Endometrial microvascular endothelial cells (primary cell): ENCODE results near the gene S100A8. TPM values are rescaled to one million over a fixed set of nuclear protein-coding genes. Genes with fewer than 3 reads are reported as not detected.
"Not testable (repeated sequence)": the region's sequence is repeated elsewhere in the genome, so short reads cannot be mapped to it uniquely, and the experiment has no call there.

Experiments
- in situ Hi-C: cut with HindIII; loops from 2 replicates; pipeline ENCODE4 v1.10.0; 2017; ENCODE audit warnings: low sequenced_read_pairs, low pct_unique_long_range_greater_than_20kb; ENCODE audit errors: inconsistent ontology term
- total RNA-seq: library from RNA; depleted of rRNA; stranded (reverse); fragments of >200 nt; gene quantifications from one replicate; pipeline ENCODE4 v1.2.3, GENCODE V29; 2015; ENCODE audit errors: inconsistent ontology term

The S100A8 gene
- total RNA-seq, 1 donor from 2014 or later = not detected

DNA sequence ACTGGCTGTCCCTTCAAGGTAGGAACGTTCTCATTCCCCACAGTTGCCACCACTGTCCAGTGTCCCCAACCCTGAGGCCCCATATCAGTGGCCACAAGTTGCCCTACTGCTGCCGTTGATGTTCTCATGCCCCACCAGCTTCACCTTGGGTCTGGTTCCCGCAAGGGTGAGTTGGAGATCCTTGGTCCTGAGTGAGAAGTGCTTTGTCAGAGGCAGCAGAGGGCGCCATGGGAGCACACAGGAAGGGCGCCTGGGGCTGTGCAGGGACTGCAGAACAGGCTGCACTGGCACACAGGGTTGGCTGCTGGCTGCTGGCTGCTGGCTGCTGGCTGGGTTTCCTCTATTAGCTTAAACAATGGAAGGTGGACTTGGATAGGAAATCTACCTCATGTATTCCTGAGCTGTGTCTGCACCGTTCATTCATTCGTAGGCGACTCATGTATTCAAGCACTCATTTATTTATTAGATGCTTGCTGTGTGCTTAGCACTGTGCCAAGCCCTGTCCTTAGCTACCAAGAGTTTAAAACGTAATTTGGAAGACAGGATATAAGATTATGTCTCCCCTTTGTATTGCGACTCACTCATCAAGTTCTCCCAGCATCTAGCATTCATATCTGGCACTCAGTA, 35.3 kb downstream of the S100A8 start:
- in situ Hi-C loops = loop anchor here (25.0 kb wide), 1 partner anchor 132 kb away; no protein-coding TSS in a partner anchor

DNA sequence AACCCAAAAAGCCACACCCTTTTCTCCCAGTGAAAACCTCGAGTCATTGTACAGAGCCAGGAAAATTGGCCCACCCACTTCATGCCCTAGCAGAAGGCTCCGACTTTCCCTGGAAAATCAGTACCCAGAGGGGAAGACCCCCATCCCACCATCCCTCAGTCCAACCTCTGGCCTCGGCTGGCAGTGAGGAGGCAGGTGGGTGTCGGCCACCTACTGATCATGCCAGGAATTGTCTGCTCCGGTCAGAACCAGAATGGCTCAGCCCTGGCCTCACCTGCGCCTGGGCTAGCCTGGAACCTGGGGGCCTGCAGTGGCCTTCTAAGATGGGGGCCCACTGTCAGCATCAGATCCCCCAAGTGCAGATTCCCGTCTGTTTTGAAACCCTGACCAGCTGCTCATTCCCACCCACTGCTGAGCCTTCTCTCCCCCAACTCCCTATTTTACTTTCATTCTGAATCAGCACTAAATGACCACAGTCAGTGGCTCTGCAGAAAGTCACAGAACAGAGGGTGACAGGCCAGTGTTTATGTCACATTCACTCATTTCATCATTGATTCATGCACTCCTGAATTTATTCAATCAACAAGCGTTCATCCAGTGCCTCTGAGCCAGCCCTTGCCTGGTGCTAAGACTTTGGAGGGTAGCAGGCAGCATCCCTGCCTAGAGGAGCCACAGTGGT, 36.2 kb downstream of the S100A8 start:
- in situ Hi-C loops = loop anchor here (25.0 kb wide), 1 partner anchor 133 kb away; no protein-coding TSS in a partner anchor

DNA sequence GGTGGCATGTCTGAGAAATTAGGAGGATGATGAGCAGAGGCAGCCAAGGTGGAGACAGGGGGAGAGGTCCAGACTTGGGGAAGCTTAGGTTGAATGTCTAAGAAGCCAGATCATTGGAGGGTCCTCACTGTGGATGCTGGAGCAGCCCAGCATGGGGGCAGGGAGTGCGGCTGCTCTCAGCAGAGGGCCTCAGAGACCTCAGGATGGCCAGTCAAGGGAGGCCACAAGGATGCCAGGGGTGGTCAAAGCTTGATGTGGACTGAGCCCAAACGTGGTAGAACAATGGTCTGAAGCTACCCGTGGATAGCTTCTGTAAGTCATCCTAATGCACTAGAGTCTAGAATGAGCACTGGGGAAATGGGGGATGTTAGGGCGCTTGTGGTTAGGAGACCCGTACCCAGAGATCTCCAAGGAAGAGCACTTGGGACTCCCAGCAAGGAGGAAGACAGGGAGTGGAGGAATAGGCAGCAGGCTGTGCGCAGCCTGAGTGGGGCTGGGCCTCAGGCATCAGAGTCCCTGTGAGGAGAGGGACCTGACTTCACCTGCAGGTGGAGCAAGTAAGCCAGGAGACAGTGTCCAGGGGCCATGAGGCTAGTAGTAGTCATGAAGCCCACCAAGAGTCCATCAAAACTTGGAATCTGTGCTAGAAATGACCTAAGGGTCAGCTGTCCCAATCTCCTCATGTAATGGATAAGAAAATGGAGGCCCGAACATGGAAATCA, 37.5 kb downstream of the S100A8 start:
- in situ Hi-C loops = loop anchor here (25.0 kb wide), 1 partner anchor 134 kb away; no protein-coding TSS in a partner anchor

DNA sequence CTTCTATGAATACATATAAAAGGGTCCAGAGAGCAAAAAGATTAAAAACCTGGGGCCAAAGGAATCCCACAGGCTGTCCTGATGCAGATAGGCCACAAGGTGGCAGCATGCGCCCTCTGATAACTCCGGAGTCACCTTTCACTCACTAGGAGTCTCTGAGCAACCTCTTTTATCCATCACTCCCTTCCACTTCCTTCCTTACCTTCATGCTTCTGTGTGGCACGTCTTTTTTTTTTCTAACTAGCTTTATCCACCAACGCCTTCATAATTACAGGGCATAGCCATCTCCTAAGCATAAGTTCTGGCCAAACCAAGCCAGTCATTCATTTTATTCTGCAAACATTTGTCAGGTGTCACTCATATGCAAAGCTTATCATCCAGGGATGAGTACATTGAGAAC, 38.4 kb downstream of the S100A8 start:
- in situ Hi-C loops = loop anchor here (25.0 kb wide), 1 partner anchor 135 kb away; no protein-coding TSS in a partner anchor

DNA sequence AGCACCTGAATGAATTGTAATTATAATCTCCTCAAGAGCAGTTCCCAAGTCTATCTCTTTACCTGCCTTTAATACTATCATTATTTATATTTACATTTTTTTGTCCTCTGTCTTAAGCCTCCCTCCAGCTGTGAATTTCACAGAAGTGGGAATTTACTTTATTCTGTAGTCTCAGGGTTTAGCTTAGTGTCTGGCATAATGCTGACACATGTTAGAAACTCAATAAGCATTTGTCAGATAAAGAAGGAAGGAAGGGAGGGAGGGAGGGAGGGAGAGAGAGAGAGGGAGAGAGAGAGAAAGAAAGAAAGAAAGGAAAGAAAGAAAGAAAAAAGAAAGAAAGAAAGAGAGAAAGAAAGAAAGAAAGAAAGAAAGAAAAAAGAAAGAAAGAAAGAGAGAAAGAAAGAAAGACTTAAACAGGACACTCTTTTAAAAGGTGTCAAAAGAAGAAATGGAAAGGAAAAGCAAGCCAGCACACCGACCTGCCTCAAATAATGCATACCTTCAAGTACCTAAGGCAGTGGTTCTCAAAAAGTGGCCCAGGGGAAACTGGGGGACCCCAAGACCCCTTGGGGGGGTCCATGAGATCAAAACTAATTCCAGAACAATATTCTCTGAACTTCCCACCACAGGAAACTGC, 40.4 kb downstream of the S100A8 start:
- in situ Hi-C loops = loop anchor here (25.0 kb wide), 1 partner anchor 137 kb away; no protein-coding TSS in a partner anchor

DNA sequence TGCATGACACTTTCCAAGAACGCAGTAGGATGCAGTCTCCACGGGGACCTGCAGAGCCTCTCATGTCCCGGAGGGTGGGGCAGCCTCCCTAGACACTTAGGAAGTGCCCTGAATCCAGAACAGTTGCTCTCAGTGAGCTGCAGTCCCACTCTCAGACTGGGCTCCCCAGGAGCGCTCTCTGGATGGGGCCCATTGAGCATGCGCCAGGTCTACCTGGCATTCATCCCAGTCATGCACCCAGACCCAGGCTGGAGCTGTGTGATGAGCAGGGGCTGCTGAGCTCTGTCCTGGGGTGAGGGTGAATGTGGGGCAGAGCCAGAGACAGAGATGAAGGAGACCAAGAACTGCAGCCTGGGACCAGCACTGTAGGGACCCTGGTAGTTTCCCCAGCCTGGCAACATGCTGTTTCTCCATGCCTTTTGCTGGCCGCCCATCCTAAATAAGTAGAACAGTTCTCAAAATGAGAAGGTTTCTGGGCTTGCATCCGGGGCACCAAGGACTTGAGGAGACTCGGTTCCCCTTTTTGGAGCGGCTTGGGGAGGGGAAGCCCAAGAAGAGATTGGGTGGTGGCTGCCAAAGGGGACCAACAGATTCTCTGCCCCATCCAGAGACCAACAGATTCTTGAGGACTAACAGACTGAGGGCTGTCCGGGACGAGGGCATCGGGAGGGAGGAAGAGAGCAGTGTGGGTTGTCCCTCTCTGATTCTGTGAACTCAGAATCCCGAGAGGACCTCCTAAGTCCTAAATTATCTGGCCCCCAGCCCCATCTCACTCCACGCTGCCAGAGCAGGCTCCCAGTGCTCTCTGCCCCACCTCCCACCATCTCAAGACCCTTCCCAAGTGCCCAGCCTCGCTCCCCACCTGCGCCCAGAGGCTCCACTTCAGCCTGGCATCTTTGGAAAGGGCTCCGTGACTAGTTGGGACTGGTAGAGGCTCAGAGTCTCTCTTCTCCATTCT, 41.2 kb downstream of the S100A8 start:
- in situ Hi-C loops = loop anchor here (25.0 kb wide), 1 partner anchor 138 kb away; no protein-coding TSS in a partner anchor

DNA sequence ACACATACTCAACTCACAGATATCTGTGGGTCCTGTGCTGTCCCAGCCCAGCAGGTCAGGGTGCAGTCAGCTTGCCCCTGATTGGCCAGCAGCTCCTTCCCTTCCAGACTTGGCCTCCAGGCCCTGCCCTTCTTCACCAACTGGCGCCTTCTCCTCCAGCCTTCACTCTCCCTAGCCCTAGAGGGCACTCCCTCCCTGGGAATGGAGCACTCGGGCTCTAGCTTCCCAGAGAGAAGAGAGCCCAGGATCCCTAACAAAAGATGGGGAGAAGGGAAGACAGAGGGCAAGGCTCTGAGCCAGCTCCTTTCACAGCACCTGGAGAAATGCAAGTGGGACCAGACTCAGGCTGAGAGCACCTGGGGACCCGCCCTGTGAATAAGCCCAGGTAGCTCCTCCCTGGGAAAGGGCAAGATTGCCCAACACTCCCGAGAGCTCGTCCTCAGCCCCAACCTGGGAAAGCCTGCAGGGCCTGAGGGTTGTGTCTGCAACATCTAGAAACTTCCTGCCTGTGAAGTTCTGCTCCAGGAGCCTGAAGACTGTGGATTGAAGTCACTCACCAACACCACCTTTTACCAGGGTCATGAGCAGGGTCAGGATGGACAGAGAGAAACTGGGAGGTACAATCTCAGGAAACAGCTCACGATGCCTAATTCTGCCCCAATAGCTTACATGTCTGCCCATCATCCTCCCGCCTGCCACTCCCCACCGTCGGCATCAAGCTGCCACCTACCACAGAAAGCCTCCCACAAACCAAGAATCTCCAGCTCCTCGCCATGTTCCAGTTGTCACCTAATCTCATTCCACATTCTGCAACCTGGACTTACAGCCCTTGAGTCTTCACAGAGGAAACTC, 42.1 kb downstream of the S100A8 start, which contains the start of gene PGLYRP4:
TSS of gene PGLYRP4 (minus strand) at position 331 of the 852 bp plus-strand sequence. CDS start 909 bp downstream, outside the sequence.
- in situ Hi-C loops = no loop called here

DNA sequence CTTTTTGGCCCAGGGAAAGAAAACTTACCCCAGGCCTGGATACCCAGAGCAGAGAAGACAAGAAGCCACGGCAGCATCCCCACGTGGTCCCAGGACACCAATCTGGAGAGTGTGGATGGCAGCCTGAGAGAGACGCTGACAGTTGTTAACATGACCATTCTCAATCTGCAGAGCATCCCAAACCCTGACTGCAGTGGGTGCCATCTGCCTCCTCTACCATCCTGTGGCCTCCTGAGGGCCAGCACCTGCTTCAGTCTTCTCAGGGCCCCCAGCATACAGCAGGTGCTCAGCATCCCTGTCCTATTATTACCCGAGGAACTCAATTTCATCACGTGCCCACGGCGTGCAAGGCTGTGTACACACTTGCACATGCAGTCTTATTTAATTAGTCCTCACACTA, 43.0 kb downstream of the S100A8 start:
- in situ Hi-C loops = no loop called here

DNA sequence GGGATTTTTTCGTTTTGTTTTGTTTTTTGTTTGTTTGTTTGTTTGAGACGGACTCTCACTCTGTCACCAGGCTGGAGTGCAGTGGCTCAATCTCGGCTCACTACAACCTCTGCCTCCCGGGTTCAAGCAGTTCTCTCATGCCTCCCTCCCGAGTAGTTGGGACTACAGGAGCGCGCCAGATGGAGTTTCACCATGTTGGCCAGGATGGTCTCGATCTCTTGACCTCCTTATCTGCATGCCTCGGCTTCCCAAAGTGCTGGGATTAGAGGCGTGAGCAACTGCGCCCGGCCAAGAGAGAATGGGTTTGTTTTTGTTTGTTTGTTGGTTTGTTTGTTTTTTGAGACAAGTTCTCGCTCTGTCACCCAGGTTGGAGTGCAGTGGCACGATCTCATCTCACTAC, 43.8 kb downstream of the S100A8 start:
- in situ Hi-C loops = not testable (repeated sequence)

DNA sequence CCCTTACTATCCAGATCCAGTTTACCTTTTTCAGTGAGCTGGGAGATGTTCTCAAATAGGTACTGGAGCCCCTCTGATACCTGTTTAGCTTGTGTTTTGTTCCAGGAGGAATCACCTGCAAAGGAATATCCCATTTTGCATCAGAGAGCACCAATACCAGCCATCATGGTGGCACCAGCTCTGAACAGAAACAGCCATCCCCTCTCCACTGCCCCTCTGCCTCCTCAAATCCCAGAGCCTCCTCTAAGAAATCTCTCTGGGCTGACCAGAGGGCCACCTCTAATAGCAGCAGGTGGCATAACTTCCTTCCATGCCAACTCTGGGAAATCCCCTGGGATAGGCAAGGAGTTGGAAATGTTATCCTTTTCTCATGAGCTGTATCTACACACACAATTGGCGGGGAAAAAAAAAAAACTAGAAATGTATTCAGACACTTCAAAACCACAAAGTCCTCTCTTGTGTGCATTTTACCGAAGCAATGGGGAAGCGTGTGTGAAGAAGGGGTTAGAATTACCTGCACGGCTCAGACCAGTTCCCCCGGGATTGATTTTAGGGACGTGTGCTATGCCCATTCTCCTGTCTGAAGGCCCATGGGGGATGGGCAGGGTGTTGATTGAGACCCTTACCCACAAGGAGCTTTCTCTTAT, 44.7 kb downstream of the S100A8 start:
- in situ Hi-C loops = no loop called here

DNA sequence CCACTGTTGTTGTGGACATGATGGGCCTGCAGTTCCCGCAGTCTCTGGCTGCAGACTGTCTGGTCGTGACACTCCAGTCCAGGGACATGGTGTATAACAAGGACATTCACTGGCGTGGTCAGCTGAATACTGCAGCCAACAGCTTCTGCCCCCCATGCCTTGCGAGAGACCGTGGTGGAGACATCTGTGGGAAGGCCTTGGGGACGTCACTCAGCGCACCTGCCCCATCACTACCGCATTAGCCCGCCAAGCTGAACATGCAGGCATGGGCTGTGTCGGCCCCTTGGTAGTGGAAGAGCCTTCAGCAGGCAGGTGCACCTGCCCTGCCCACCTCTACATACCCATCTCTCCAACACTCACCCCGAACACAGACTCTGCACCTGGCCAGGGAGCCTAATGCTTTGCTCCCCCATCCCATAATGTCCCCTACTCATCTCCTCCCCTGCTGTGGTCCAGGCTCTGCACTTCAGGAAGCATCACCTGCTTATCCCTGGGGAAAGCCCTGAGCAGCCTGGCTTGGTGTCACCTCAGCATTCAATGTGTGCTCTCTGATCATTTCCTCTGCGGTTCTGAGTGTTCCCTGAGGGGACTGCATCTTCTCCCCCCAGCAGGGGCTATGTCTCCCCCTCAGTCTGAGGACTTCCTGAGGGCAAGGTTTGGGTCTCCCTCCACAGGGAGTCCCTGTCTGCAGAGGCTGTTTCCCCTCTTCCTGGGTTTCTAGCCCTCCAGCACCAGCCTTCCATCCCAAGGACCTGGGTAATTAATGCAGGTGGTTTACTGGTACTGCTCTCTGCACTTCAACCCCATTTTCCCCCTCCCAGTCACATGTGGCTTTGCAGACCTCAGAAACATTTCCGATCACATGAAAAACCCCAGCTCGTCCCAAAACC, 45.4 kb downstream of the S100A8 start:
- in situ Hi-C loops = no loop called here

DNA sequence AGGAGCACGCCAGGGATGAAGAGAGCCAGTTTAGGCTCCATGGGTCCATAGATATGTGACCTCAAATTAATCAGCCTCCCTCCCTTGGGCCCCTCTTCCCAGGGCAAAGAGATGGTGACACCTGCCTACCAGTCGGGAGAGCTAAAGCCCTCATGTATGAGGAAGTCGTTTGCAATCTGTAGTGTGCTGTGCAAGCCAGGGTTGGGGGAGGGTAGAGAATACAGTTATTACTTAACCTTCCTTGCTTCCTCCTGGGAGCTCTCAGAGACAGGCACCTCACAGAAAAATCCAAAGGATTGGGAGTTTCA, 46.2 kb downstream of the S100A8 start:
- in situ Hi-C loops = no loop called here

DNA sequence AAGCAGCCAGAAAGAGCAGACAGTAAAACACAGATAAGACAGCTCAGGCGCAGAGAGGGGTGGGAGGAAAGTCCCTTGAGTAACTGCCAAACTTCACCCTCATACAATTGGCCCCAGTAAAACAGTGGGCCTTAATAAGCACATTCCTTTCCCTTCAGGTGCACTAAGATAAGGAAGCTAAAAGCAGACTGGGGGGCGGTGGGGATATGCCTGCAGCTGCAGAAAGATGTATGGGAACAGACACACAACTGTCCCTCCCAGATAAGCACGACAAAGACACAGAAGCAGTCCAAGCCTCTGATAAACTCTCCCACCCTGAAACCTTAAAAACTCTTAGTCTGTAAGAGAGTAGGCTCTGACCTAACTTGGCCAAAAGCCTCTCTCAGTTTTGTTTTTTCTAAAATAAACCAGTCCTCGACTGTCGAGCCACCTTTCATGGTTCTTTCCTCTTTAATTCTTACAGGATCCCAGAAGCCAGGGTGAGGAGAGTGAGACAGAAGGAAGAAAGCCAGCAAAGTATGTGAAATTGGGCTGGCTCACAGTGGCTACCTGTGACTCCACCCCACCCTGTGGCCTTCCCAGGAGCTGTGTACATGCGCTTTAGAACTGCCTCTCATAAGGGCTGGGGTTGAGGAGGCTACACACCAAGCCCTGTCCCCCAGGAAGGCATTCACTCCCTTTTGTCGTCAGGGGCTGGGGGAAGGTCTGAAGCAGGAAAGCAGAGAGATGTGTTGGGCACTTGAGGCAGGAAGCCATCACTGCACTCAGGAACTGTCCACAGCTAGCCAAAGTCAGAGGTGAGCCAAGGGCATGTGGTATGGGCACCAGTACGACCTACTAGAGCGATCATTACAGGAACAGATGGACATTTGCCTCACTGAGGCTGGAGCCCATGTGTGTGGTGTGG, 46.8 kb downstream of the S100A8 start:
- in situ Hi-C loops = no loop called here

DNA sequence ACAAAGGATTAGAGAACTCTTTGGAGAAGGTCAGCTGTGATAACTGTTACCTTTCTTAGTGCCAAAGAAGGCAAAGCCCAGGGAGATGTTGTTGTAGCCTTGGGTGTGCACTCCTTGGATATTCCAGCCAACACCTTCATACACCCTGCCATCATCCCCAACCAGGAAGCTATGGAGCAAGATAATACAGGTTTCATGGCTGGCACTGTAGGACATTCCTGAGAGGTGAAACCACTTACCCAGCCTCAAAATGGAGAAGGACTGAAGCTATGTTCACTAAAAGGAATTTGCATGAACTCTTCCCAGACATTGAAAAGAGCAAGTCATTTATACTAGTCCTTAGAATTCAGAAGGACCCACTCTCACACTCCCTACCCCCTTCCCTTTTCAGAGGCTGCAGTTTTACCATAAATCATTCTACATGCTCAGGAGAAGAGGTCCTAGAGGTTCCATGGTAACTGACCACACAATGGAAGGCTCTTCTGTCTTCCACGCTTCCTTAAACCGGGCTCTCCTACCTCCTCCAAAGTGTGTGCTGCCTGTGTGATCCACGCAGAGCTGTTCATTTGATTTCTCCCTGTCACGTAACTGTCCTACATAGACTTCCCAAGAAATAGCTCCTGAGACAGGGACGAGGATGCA, 47.7 kb downstream of the S100A8 start:
- in situ Hi-C loops = no loop called here

DNA sequence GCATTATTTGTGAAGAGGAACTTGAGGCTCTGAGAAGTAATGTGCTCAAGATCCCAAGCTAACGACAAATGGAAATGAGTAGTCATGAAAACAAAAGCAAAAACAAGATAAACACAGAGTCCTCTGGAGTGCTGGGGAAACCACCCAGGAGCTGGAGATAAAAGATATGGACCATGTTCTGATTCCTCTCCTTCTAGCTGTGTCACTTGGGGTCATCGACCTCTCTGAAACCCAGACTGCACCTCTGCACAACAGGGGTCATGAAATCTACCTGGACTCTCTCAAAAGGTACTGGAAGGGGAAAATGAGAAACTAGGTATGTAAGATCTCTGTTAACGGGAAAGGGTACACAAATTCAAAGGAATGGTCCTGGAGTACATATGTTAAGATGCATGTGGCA, 48.7 kb downstream of the S100A8 start:
- in situ Hi-C loops = no loop called here
